K562 (cell line): ENCODE data around the gene UGT1A6. TPM values are rescaled to one million over a fixed set of nuclear protein-coding genes. Genes with fewer than 3 reads are reported as not detected.

ENCODE experiments used
- ATAC-seq: fragments of 200-7000 bp; cut with Tn5 transposase; 3 replicates; pipeline ENCODE4 v1.9.1; 2020; ENCODE audit warnings: moderate library complexity
- BruUV-seq: library from RNA; stranded (reverse); fragments of 400-500 nt; replicated peaks from 2 replicates; lab custom pipeline; 2021; lab: Mats Ljungman, UMichigan
- CTCF ChIA-PET: fragments of 300-600 bp; formaldehyde crosslinking; extraction: SDS; loops from one replicate; lab custom pipeline; 2021; ENCODE audit warnings: low intra/inter-chr PET ratio; lab: Yijun Ruan, JAX
- POLR2A ChIA-PET: fragments of 300-600, 350-650 bp; sonication (Branson Sonifier 250); formaldehyde crosslinking; extraction: SDS; loops from one replicate; lab custom pipeline; 2021; ENCODE audit warnings: antibody characterized with exemption, inconsistent platforms; lab: Yijun Ruan, JAX
- DNase-seq, 4 experiments: peaks; one replicate each; pipeline versions ENCODE4 v3.0.0 to v3.0.0-alpha.2; 2011 to 2018; ENCODE audit warnings: low spot score in 3 of 4, mixed read lengths in 3 of 4; ENCODE audit errors: extremely low read depth in 1 of 4
- FAIRE-seq: peaks from 2 replicates; lab custom pipeline; 2011; peaks lifted over from hg19 to GRCh38; lab: Jason Lieb, UNC
- H2AFZ ChIP-seq: 2 replicates; pipeline ENCODE4 v1.6.0; 2011; ENCODE audit warnings: low read depth, low read length, control low read depth, inconsistent platforms
- H3K27ac ChIP-seq: fragments of 200-600 bp; 3 replicates; pipeline ENCODE4 v1.8.0; 2011; ENCODE audit warnings: low read depth, mild to moderate bottlenecking, control low read depth, inconsistent platforms, low read length, moderate library complexity, mixed read lengths; ENCODE audit errors: extremely low read depth
- H3K27me3 ChIP-seq, 2 experiments: fragments of 300-600 bp in 1 of 2; 2 replicates in 1 of 2; 3 replicates in 1 of 2; pipeline versions ENCODE4 v1.6.0 to v1.8.0; 2011; ENCODE audit warnings: inconsistent platforms in 2 of 2, low read length in 2 of 2, mild to moderate bottlenecking in 1 of 2, mixed read lengths in 1 of 2, moderate library complexity in 1 of 2; ENCODE audit not compliant: control insufficient read depth in 2 of 2, insufficient read depth in 2 of 2
- H3K36me3 ChIP-seq: fragments of 300-600 bp; 3 replicates; pipeline ENCODE4 v1.8.0; 2011; ENCODE audit warnings: mild to moderate bottlenecking, low read length, inconsistent platforms; ENCODE audit not compliant: control insufficient read depth, insufficient read depth
- H3K4me1 ChIP-seq, 2 experiments: fragments of 200-600 bp in 1 of 2; replicated peaks in 1 of 2; 2 replicates in 1 of 2; 3 replicates in 1 of 2; pipeline versions ENCODE4 v1.5.1 to v1.8.0; 2011; ENCODE audit warnings: inconsistent platforms in 2 of 2, low read length in 2 of 2, mild to moderate bottlenecking in 1 of 2, mixed read lengths in 1 of 2, moderate library complexity in 1 of 2; ENCODE audit not compliant: control insufficient read depth in 2 of 2, insufficient read depth in 2 of 2
- H3K4me2 ChIP-seq: 2 replicates; pipeline ENCODE4 v1.6.1; 2011; ENCODE audit warnings: low read length, control low read depth, inconsistent platforms, mixed read lengths; ENCODE audit not compliant: insufficient read depth
- H3K4me3 ChIP-seq: fragments of 200-600 bp; sonication (generic), shearing (Covaris generic); 2 replicates; pipeline ENCODE4 v1.5.1; 2016; ENCODE audit warnings: control low read depth, inconsistent platforms
- H3K79me2 ChIP-seq: fragments of 200-600 bp; 3 replicates; pipeline ENCODE4 v1.8.0; 2011; ENCODE audit warnings: low read length, inconsistent platforms; ENCODE audit not compliant: control insufficient read depth, insufficient read depth
- H3K9ac ChIP-seq, 2 experiments: 2 replicates each; pipeline versions ENCODE4 v1.6.0 to v1.6.1; 2011; ENCODE audit warnings: low read depth in 2 of 2, low read length in 2 of 2, control low read depth in 1 of 2, inconsistent platforms in 1 of 2, mild to moderate bottlenecking in 1 of 2, mixed read lengths in 1 of 2; ENCODE audit not compliant: insufficient read depth in 1 of 2
- H3K9me1 ChIP-seq: one replicate; pipeline ENCODE4 v1.6.0; 2011; ENCODE audit warnings: inconsistent platforms, mild to moderate bottlenecking, low read length, moderate library complexity; ENCODE audit not compliant: control insufficient read depth, insufficient read depth
- H3K9me3 ChIP-seq: replicated peaks from 2 replicates; pipeline ENCODE4 v1.5.1; 2011; ENCODE audit warnings: low read depth, low read length, inconsistent platforms; ENCODE audit not compliant: control insufficient read depth, insufficient read depth
- H4K20me1 ChIP-seq: replicated peaks from 2 replicates; pipeline ENCODE4 v1.6.1; 2011; ENCODE audit warnings: low read length, inconsistent platforms, mixed read lengths; ENCODE audit not compliant: control insufficient read depth, insufficient read depth
- ARID4B ChIP-seq: sonication (generic); formaldehyde crosslinking; IDR thresholded peaks from 2 replicates; pipeline ENCODE4 v1.8.0; 2022; ENCODE audit warnings: mild to moderate bottlenecking, missing genetic modification reagents
- CBX8 ChIP-seq: fragments of 200-600 bp; sonication (generic); IDR thresholded peaks from 2 replicates; pipeline ENCODE4 v1.6.1; 2012; ENCODE audit warnings: borderline replicate concordance, mixed run types, low read depth, mild to moderate bottlenecking, moderate library complexity, mixed read lengths, low read length, control low read depth, inconsistent platforms; ENCODE audit not compliant: poor library complexity, severe bottlenecking; ENCODE audit errors: extremely low read depth
- DLX4 ChIP-seq: fragments of 250-450 bp; sonication (Bioruptor Pico); IDR thresholded peaks from 2 replicates; pipeline ENCODE4 v1.6.1; 2021; ENCODE audit warnings: mild to moderate bottlenecking
- GMEB1 ChIP-seq: fragments of 250-450 bp; sonication (Bioruptor Pico); IDR thresholded peaks from 2 replicates; pipeline ENCODE4 v1.4.0; 2020; ENCODE audit warnings: mild to moderate bottlenecking
- HOMEZ ChIP-seq: fragments of 250-450 bp; sonication (Bioruptor Pico); IDR thresholded peaks from 2 replicates; pipeline ENCODE4 v1.4.0; 2020; ENCODE audit warnings: mild to moderate bottlenecking, moderate library complexity
- MED1 ChIP-seq: sonication (generic); formaldehyde crosslinking; IDR thresholded peaks from 2 replicates; pipeline ENCODE4 v1.8.1; 2023; ENCODE audit warnings: missing genetic modification reagents, borderline replicate concordance
- MNT ChIP-seq, 2 experiments: fragments of 450-650 bp; conservative IDR thresholded peaks; 2 replicates each; pipeline ENCODE4 v1.6.1; 2017; ENCODE audit warnings: mild to moderate bottlenecking in 2 of 2, moderate library complexity in 2 of 2
- SIRT6 ChIP-seq: IDR thresholded peaks from one replicate; pipeline ENCODE4 v1.6.1; 2012; ENCODE audit warnings: low read depth, mild to moderate bottlenecking, control low read depth, inconsistent platforms, low read length, moderate library complexity
- TGIF2 ChIP-seq: sonication (generic); formaldehyde crosslinking; IDR thresholded peaks from 2 replicates; pipeline ENCODE4 v1.8.1; 2022; ENCODE audit warnings: mild to moderate bottlenecking, missing genetic modification reagents, moderate library complexity
- XRCC4 ChIP-seq: IDR thresholded peaks from one replicate; pipeline ENCODE4 v1.6.1; 2011; ENCODE audit not compliant: insufficient read depth, insufficient read length; ENCODE audit errors: extremely low read depth
- ZEB2 ChIP-seq: fragments of 450-650 bp; IDR thresholded peaks from 2 replicates; pipeline ENCODE4 v1.6.1; 2016
- ZNF589 ChIP-seq: fragments of 200-800 bp; sonication (Bioruptor generic); IDR thresholded peaks from 2 replicates; pipeline ENCODE4 v1.6.1; 2016; ENCODE audit warnings: low read depth, missing genetic modification characterization, missing compliant biosample characterization
- WGBS: fragments of 100-300 bp; shearing (Covaris generic); methylation state at CpG from one replicate; pipeline ENCODE4 v1.1.6; 2016; ENCODE audit warnings: low coverage, mixed read lengths; ENCODE audit not compliant: insufficient coverage; ENCODE audit errors: missing lambda C conversion rate; 5-methylcytosine and 5-hydroxymethylcytosine counted together
- in situ Hi-C: fragments of 300-500 bp; cut with MboI; formaldehyde crosslinking; loops from 4 replicates; pipeline ENCODE4 v1.15.0; 2018; ENCODE audit warnings: inconsistent platforms, mixed read lengths
- intact Hi-C: fragments of 100-400 bp; cut with micrococcal nuclease; formaldehyde crosslinking; loops from 2 replicates; pipeline ENCODE4 v1.14.2; 2022
- polyA plus RNA-seq, 8 experiments: library from polyadenylated mRNA; depleted of rRNA in 4 of 8; stranded (reverse) in 5 of 8; unstranded in 3 of 8; fragments of >200 nt; fragmentation: Nextera tagmentation in 2 of 8; fragmentation: Illumina TruSeq in 1 of 8; extraction: Ambion mirVana in 2 of 8; extraction: Trizol in 1 of 8; gene quantifications; 2 replicates each; pipeline versions ENCODE4 v1.2.1 to v1.2.3, GENCODE V29; 2011 to 2014; ENCODE audit warnings: inconsistent platforms in 1 of 8, missing spikeins in 1 of 8
- total RNA-seq, 7 experiments: library from RNA; depleted of rRNA in 6 of 7; stranded (reverse); fragments of >200 nt in 6 of 7; fragmentation: Illumina TruSeq in 2 of 7; extraction: Trizol in 2 of 7; gene quantifications; 2 replicates each; pipeline versions ENCODE4 v1.2.1 to v1.2.3, GENCODE V29; 2011 to 2021; ENCODE audit warnings: low replicate concordance in 1 of 7

Gene UGT1A6
- total and polyA plus RNA-seq, 9 of the 15 experiments (the other 6 are each of a cell fraction or from before 2014, with no cell fraction given): not detected

- Histone ChIP-seq H3K79me2 (no peaks in the 10 kb centered on the region), H3K9ac (no peak overlapping the region), H3K27ac (no peak overlapping the region), H3K36me3 (no peaks in the 10 kb centered on the region), H3K4me2 (no peak overlapping the region), H3K9me3 (no peaks in the 10 kb centered on the region), H3K4me1 (no peaks in the 10 kb centered on the region), H3K27me3 (peaks cover 0 to 8% of the 10 kb centered on the region in 2 experiments; a peak in 3 of 5 replicates), H3K9me1 (no peaks in the 10 kb centered on the region), H3K4me3 (no peak overlapping the region), H2AFZ (no peak overlapping the region), H4K20me1 (no peaks in the 10 kb centered on the region; the same call in 1 of the 2 replicates)
- in situ Hi-C loops: no loop called here
- WGBS: 3% methylated on average over 3 of the region's 3 CpGs
- no TSS peak for BruUV-seq
- POLR2A ChIA-PET: no interaction called here
- no peak for DNase-seq
- CTCF ChIA-PET: no interaction called here
- no peak for ATAC-seq
- intact Hi-C loops: no loop called here
- no peak for FAIRE-seq
- no peak for TF ChIP-seq SIRT6
- TF ChIP-seq XRCC4: no peak
- no peak for TF ChIP-seq ARID4B (CRISPR knock-in tag)
- TF ChIP-seq GMEB1 (CRISPR knock-in tag): no peak
- TF ChIP-seq MED1 (CRISPR knock-in tag): no peak
- TF ChIP-seq HOMEZ (CRISPR knock-in tag): no peak
- TF ChIP-seq CBX8: no peak
- no peak for TF ChIP-seq DLX4
- no peak for TF ChIP-seq MNT (conservative IDR thresholded peaks at IDR 0.05)
- TF ChIP-seq TGIF2: no peak
- no peak for TF ChIP-seq ZEB2
- no peak for TF ChIP-seq ZNF589
These were observed 3.2 kb upstream of the UGT1A6 start for GRCh38 chr2:233689501-233689900.
